A549 (cell line): ENCODE measurements around the gene CAPZA1. TPM values are rescaled to one million over a fixed set of nuclear protein-coding genes. Genes with fewer than 3 reads are reported as not detected.

ENCODE experiments used
- ATAC-seq, 2 experiments: fragments of 200-7000 bp in 1 of 2; fragments of >200 bp in 1 of 2; cut with Nextera tagmentation in 1 of 2; cut with Tn5 transposase in 1 of 2; 3 replicates each; pipeline versions ENCODE4 v1.8.0 to v1.9.1; 2018 to 2020; ENCODE audit warnings: mild to moderate bottlenecking in 1 of 2, moderate library complexity in 1 of 2
- CTCF ChIA-PET: fragments of 300-600 bp; sonication (Branson Sonifier 250); formaldehyde crosslinking; extraction: SDS; loops from one replicate; lab custom pipeline; 2021; ENCODE audit warnings: antibody characterized with exemption, inconsistent platforms; lab: Yijun Ruan, JAX
- POLR2A ChIA-PET: fragments of 350-600 bp; formaldehyde crosslinking; extraction: SDS; loops from one replicate; lab custom pipeline; 2021; ENCODE audit warnings: antibody characterized with exemption, inconsistent platforms; lab: Yijun Ruan, JAX
- DNase-seq, 2 experiments: peaks; one replicate each; pipeline versions ENCODE4 v3.0.0 to v3.0.0-alpha.2; 2011 to 2016; ENCODE audit warnings: low read depth in 1 of 2, low spot score in 1 of 2
- FAIRE-seq: peaks from 2 replicates; lab custom pipeline; 2011; peaks lifted over from hg19 to GRCh38; lab: Jason Lieb, UNC
- H3K27ac ChIP-seq, 2 experiments: fragments of >200 bp; sonication (Bioruptor Twin); formaldehyde crosslinking; 3 replicates each; pipeline ENCODE4 v1.5.1; 2016 to 2017
- H3K4me1 ChIP-seq: fragments of >200 bp; sonication (Bioruptor Twin); formaldehyde crosslinking; 3 replicates; pipeline ENCODE4 v1.6.1; 2016
- H3K4me2 ChIP-seq: fragments of >200 bp; sonication (Bioruptor Twin); formaldehyde crosslinking; 3 replicates; pipeline ENCODE4 v1.6.1; 2016
- H3K4me3 ChIP-seq: fragments of >200 bp; sonication (Bioruptor Twin); formaldehyde crosslinking; 3 replicates; pipeline ENCODE4 v1.5.1; 2016
- H3K9me3 ChIP-seq: fragments of >200 bp; sonication (Bioruptor Twin); formaldehyde crosslinking; 3 replicates; pipeline ENCODE4 v1.6.1; 2016
- BCL3 ChIP-seq: fragments of >200 bp; sonication (Bioruptor Twin); formaldehyde crosslinking; IDR thresholded peaks from 3 replicates; pipeline ENCODE4 v1.6.1; 2016
- CBX8 ChIP-seq: fragments of 200-600 bp; sonication (generic); IDR thresholded peaks from 2 replicates; pipeline ENCODE4 v1.6.1; 2016
- CTCF ChIP-seq: fragments of >200 bp; sonication (Bioruptor Twin); formaldehyde crosslinking; IDR thresholded peaks from 3 replicates; pipeline ENCODE4 v1.5.1; 2016
- ELK1 ChIP-seq: fragments of 150-350 bp; IDR thresholded peaks from 2 replicates; pipeline ENCODE4 v1.6.1; 2014; ENCODE audit warnings: low read depth, mild to moderate bottlenecking, low read length
- FOSB ChIP-seq: fragments of 250-450 bp; sonication (Bioruptor Pico); IDR thresholded peaks from 2 replicates; pipeline ENCODE4 v1.5.0; 2020; ENCODE audit warnings: mild to moderate bottlenecking, moderate library complexity
- FOXS1 ChIP-seq: fragments of 250-450 bp; sonication (Bioruptor Pico); IDR thresholded peaks from 2 replicates; pipeline ENCODE4 v1.5.0; 2020; ENCODE audit warnings: mild to moderate bottlenecking, moderate library complexity
- HEYL ChIP-seq: fragments of 250-450 bp; sonication (Bioruptor Pico); IDR thresholded peaks from 2 replicates; pipeline ENCODE4 v1.8.0; 2021; ENCODE audit warnings: mild to moderate bottlenecking, moderate library complexity
- HOXA7 ChIP-seq: fragments of 250-450 bp; sonication (Bioruptor Pico); IDR thresholded peaks from 2 replicates; pipeline ENCODE4 v1.5.0; 2020; ENCODE audit warnings: mild to moderate bottlenecking, moderate library complexity
- HOXB13 ChIP-seq: fragments of 250-450 bp; sonication (Bioruptor Pico); IDR thresholded peaks from 2 replicates; pipeline ENCODE4 v1.5.0; 2020; ENCODE audit warnings: low read depth, mild to moderate bottlenecking, moderate library complexity
- HOXB5 ChIP-seq: fragments of 250-450 bp; sonication (Bioruptor Pico); IDR thresholded peaks from 2 replicates; pipeline ENCODE4 v1.5.0; 2020; ENCODE audit warnings: mild to moderate bottlenecking, moderate library complexity
- KDM5A ChIP-seq: fragments of 200-600 bp; sonication (generic); IDR thresholded peaks from 2 replicates; pipeline ENCODE4 v1.6.1; 2016; ENCODE audit warnings: antibody characterized with exemption, mild to moderate bottlenecking
- MAFK ChIP-seq: fragments of 450-650 bp; IDR thresholded peaks from 2 replicates; pipeline ENCODE4 v1.6.1; 2014; ENCODE audit not compliant: partially characterized antibody
- MAX ChIP-seq: IDR thresholded peaks from 2 replicates; pipeline ENCODE4 v1.6.1; 2012
- MAZ ChIP-seq: fragments of 150-350 bp; IDR thresholded peaks from 2 replicates; pipeline ENCODE4 v1.6.1; 2014; ENCODE audit warnings: antibody characterized with exemption, low read depth, low read length, borderline replicate concordance
- NPAS2 ChIP-seq: fragments of 250-450 bp; sonication (Bioruptor Pico); IDR thresholded peaks from 2 replicates; pipeline ENCODE4 v1.8.0; 2022; ENCODE audit warnings: mild to moderate bottlenecking, moderate library complexity, borderline replicate concordance
- PHF8 ChIP-seq: fragments of 200-600 bp; sonication (generic); IDR thresholded peaks from 2 replicates; pipeline ENCODE4 v1.6.1; 2016; ENCODE audit warnings: low read depth, mild to moderate bottlenecking, antibody characterized with exemption, moderate library complexity, borderline replicate concordance
- POLR2A ChIP-seq: IDR thresholded peaks from 2 replicates; pipeline ENCODE4 v1.6.1; 2012; ENCODE audit warnings: mild to moderate bottlenecking, low read length
- RAD21 ChIP-seq, 2 experiments: fragments of >200 bp in 1 of 2; sonication (Bioruptor Twin) in 1 of 2; formaldehyde crosslinking in 1 of 2; IDR thresholded peaks in 1 of 2; conservative IDR thresholded peaks in 1 of 2; 2 replicates in 1 of 2; 3 replicates in 1 of 2; pipeline ENCODE4 v1.6.1; 2012 to 2018; ENCODE audit warnings: inconsistent platforms in 1 of 2
- SMC3 ChIP-seq: fragments of >200 bp; sonication (Bioruptor Twin); formaldehyde crosslinking; IDR thresholded peaks from 3 replicates; pipeline ENCODE4 v1.6.1; 2018; ENCODE audit warnings: inconsistent platforms
- TP53 ChIP-seq: fragments of 250-450 bp; sonication (Bioruptor Pico); IDR thresholded peaks from 2 replicates; pipeline ENCODE4 v1.5.0; 2021; ENCODE audit warnings: mild to moderate bottlenecking, moderate library complexity
- USF2 ChIP-seq: fragments of 450-650 bp; IDR thresholded peaks from 2 replicates; pipeline ENCODE4 v1.6.1; 2014; ENCODE audit warnings: antibody characterized with exemption
- WGBS: methylation state at CpG from one replicate; pipeline ENCODE4 v1.1.6; 2017; ENCODE audit errors: missing lambda C conversion rate; 5-methylcytosine and 5-hydroxymethylcytosine counted together
- polyA plus RNA-seq, 4 experiments: library from polyadenylated mRNA; depleted of rRNA in 3 of 4; stranded (reverse); fragments of >200 nt; fragmentation: RNase III in 1 of 4; extraction: RNeasy Plus Mini Kit Qiagen cat#74134 plus additional on column Dnase treatment in 1 of 4; gene quantifications; 2 replicates in 3 of 4; 3 replicates in 1 of 4; pipeline ENCODE4 v1.2.3, GENCODE V29; 2011 to 2017

Gene CAPZA1
- polyA plus RNA-seq, 2 of the 4 experiments (the other 2 are of a cell fraction) = 103 to 136 TPM

GRCh38 chr1:112614460-112615065 is 5.1 kb upstream of the CAPZA1 start:
- Histone ChIP-seq H3K4me1 (peaks cover 8% of the 10 kb centered on the region; the same call in 2 of the 3 replicates), H3K4me2 (no peak overlapping the region), H3K9me3 (no peaks in the 10 kb centered on the region), H3K27ac (no peak overlapping the region), H3K4me3 (no peak overlapping the region)
- WGBS = 59% methylated on average over 6 of the region's 6 CpGs
- ChIA-PET CTCF (interaction anchor here (0.6 to 5.1 kb wide), 17 partner anchors 20 to 284 kb away, joined by 3 to 32 read pairs (median 3); no protein-coding TSS in a partner anchor), POLR2A (no interaction called here)
- peak; percentile 55 for TF ChIP-seq CTCF
- TF ChIP-seq HOXB5 (CRISPR knock-in tag) = no peak
- peak; percentile 42; the same call in 2 of the 3 replicates for TF ChIP-seq SMC3
- TF ChIP-seq HEYL (CRISPR knock-in tag) = no peak
- TF ChIP-seq RAD21 (conservative IDR thresholded peaks at IDR 0.05 in 1 of 2, IDR thresholded peaks at IDR 0.05 in 1 of 2) = peak; percentile 63 to 64
- peak in 1 of 2 experiments; percentile 41; a peak in 2 of 6 replicates for ATAC-seq
- DNase-seq = peak in 1 of 2 experiments; percentile 48
- no peak for FAIRE-seq

GRCh38 chr1:112618114-112618720 is 1.4 kb upstream of the CAPZA1 start:
- WGBS = under 1% methylated on average over 12 of the region's 12 CpGs
- TF ChIP-seq HOXB13 = no peak
- no peak for TF ChIP-seq MAZ
- TF ChIP-seq FOSB (CRISPR knock-in tag) = no peak
- no peak for TF ChIP-seq HEYL (CRISPR knock-in tag)
- TF ChIP-seq CBX8 = no peak
- no peak for TF ChIP-seq HOXB5 (CRISPR knock-in tag)
- no peak for TF ChIP-seq ELK1
- TF ChIP-seq USF2 = no peak
- TF ChIP-seq MAFK = no peak
- TF ChIP-seq NPAS2 (CRISPR knock-in tag) = no peak
- TF ChIP-seq, all 56 proteins: peak for 0
- Histone ChIP-seq H3K4me3 (peak overlapping the region; percentile 87), H3K4me2 (peak overlapping the region; percentile 84), H3K9me3 (no peaks in the 10 kb centered on the region), H3K27ac (peak overlapping the region; percentile 97 to 99), H3K4me1 (peaks cover 28% of the 10 kb centered on the region)
- ChIA-PET CTCF (interaction anchor here (1.0 to 1.6 kb wide), 2 partner anchors 116 to 227 kb away, joined by 4 read pairs; no protein-coding TSS in a partner anchor), POLR2A (interaction anchor here (1.5 kb wide), 3 partner anchors 9 to 224 kb away, joined by 3 to 12 read pairs (median 4); partner anchors contain the start of gene MOV10)
- ATAC-seq (no peak), FAIRE-seq (no peak), DNase-seq (peak in 1 of 2 experiments; percentile 21)

- H3K9me3 ChIP-seq = no peaks in the 10 kb centered on the region
- DNase-seq (peak; percentile 65 to 66), FAIRE-seq (no peak), ATAC-seq (peak; percentile 86 to 92)
- H3K4me1 ChIP-seq = peaks cover 28% of the 10 kb centered on the region
- peak within 1 kb of the TSS; percentile 87 for H3K4me3 ChIP-seq
- CTCF ChIA-PET = interaction anchor here (0.9 to 1.0 kb wide), 2 partner anchors 55 to 227 kb away, joined by 3 to 4 read pairs; no protein-coding TSS in a partner anchor
- POLR2A ChIA-PET = interaction anchor here (0.6 to 1.5 kb wide), 8 partner anchors 9 to 1019 kb away, joined by 3 to 12 read pairs (median 3); partner anchors contain the start of genes MOV10 and RHOC
- H3K27ac ChIP-seq = peak within 1 kb of the TSS; percentile 97 to 99
- 3% methylated on average over 12 of the region's 48 CpGs for WGBS
- H3K4me2 ChIP-seq = peak within 1 kb of the TSS; percentile 84
- peak; percentile 84 for TF ChIP-seq POLR2A
- TF ChIP-seq PHF8 = peak; percentile 39; the same call in 1 of the 2 replicates
- TF ChIP-seq MAX = 0 out of 2 replicates have a peak, but pooled peaks have one; percentile 31
- peak; percentile 72 for TF ChIP-seq KDM5A
- TF ChIP-seq BCL3 = peak; percentile 52; the same call in 1 of the 3 replicates
- TF ChIP-seq USF2 = no peak
- no peak for TF ChIP-seq RAD21 (conservative IDR thresholded peaks at IDR 0.05 in 1 of 2, IDR thresholded peaks at IDR 0.05 in 1 of 2)
- 0 out of 2 replicates have a peak, but pooled peaks have one; percentile 32 for TF ChIP-seq HOXB5 (CRISPR knock-in tag)
- no peak for TF ChIP-seq FOXS1 (CRISPR knock-in tag)
- TF ChIP-seq TP53 (CRISPR knock-in tag) = no peak
- TF ChIP-seq HOXA7 (CRISPR knock-in tag) = 0 out of 2 replicates have a peak, but pooled peaks have one; percentile 35
Observed at GRCh38 chr1:112618721-112619517, 713 bp upstream of the CAPZA1 start, which contains the start of gene ST7L. TSS of gene ST7L (minus strand) at chr1:112619141. CDS start at chr1:112619113, 28 bp downstream.
